GM04503 (cell line): ENCODE data around the gene PRCC.
A peak's percentile ranks its signal among the peaks of the same experiment; 100 is the strongest.

Experiments
- DNase-seq: peaks from one replicate; pipeline ENCODE4 v3.0.0-alpha.2; 2012; ENCODE audit warnings: low read depth

The PRCC gene, protein sequence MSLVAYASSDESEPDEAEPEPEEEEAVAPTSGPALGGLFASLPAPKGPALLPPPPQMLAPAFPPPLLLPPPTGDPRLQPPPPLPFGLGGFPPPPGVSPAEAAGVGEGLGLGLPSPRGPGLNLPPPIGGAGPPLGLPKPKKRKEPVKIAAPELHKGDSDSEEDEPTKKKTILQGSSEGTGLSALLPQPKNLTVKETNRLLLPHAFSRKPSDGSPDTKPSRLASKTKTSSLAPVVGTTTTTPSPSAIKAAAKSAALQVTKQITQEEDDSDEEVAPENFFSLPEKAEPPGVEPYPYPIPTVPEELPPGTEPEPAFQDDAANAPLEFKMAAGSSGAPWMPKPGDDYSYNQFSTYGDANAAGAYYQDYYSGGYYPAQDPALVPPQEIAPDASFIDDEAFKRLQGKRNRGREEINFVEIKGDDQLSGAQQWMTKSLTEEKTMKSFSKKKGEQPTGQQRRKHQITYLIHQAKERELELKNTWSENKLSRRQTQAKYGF

DNA sequence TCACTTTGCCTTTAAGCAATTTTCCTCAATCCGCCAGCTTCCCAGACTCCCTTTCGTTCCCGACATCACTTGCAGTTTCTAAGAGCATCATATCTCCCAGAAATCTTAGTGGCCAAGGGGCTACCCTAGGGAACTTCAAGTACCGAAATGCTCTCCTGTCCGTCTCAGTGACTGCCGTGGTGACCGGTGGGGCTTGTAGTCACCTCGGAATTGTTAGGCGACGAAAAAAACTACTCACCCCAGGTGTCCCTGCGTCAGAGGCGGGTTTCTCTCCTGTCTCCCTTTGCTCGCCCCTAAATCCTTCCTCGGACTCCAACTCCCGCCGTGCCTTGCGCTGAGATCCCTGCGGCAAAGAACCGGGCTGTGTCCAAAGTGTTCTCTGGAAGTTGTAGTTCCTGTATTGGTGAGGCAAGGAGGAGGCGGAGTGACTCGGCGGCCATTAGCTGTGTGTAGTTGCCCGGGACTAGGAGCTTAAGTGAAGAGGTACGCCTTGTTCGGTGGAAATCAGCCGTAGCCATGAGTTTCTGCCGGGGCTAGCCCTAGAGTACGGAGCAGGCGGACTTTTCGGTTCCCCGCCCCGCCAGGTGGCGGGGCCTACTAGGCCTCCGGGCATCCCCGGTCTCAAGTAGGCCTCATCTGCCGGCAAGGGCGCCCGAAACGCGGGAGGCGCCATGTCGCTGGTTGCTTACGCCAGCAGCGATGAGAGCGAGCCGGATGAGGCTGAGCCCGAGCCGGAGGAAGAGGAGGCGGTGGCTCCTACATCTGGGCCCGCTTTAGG, at the start of gene PRCC:
TSS of gene PRCC (plus strand) at position 435 of the 778 bp plus-strand sequence. CDS start at position 672, 237 bp downstream.
- DNase-seq, result peak; percentile 100

DNA sequence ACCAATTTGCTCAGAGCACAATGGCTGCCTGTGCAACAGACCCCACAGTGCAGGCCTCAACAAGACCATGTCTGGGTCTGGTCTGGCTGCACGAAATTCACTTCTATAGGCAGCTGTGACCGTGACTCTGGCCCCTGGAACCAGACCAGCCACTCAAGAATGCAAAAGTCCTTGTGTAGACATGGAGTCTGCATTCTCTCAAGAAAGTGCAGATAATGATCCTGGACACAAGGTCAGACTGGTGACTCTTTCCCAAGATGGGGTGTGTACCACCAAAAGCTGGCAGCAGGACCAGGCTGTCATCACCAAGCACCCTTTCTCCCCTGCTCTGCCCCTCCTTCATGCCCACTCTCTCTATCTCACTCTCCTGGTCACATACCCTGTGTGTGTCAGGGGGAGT, 46.2 kb upstream of the PRCC start:
- DNase-seq, result no peak

DNA sequence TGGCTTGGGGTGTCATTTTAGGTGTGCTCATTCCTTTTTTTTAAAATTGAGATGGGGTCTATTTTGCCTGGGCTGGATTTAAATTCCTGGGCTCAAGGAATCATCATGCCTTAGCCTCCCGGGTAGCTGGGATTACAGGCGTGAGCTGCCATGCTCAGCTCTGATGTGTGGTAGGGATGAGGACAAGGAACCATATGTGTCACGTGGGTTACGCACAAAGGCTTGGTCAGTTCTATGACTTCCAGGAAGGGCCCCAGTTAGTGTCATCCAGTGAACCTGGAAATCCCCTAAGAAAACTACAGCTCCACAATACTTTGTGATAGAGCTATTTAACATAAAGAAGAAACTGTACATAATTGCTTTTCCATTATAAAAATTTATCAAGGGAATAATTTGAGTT, 45.8 kb upstream of the PRCC start:
- DNase-seq, result no peak

DNA sequence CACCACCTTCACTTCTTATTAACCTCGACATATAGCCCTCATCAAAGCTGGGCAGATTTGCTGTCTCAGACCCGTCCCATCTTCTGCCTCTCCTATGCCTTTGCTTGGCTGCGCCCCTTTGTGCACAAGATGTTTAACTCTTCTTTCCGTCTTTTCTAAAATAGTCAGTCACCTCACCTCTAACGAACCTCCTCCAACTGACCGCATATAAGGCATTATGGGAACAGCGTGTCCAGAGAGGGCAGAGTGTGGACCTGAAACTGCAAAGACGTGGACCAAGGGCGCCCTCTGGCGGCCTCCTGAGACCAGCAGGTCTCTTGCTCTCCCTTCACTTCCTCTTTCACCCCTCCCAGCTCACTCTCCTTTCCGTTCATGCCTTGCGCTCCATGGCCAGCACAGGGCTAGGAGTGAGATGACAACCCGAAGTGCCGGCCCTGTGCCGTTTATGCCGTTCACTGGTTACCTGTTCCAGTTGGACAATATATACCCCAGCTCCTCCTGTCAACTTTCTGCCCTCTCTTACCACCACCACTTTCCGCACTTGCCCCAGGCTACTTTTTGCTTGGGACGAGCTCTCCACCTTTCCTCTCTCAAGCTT, 41.6 kb upstream of the PRCC start:
- no peak for DNase-seq

DNA sequence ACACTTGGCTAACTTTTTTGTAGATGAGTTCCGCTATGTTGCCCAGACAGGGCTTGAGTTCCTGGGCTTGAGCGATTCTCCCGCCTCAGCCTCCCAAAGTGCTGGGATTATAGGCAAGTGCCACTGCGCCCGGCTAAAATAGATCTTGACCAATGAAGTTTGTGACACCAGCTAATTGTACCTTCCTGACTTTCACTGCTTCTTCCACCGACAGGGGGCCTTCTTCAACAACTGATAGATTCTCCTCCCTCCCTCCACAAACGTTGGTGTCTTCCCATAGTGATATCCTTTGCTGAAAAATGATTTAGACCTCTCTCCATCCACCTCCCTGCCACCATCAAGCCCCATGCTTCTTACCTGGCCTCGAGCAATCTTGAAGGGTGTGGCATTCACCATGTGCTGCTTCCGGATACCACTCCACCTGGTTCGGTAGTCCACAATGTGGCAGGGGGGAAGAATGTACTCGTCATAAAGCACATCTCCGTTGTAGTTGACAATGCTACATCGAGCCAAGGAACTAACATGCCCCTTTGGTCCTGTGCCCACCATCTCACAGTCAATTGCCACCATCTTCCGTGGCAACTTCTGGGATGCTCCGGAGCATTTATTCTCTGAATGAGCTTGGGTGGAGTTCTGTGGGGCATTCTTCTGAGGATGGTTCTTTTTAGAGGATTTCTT, 40.6 kb upstream of the PRCC start:
- DNase-seq, result no peak

DNA sequence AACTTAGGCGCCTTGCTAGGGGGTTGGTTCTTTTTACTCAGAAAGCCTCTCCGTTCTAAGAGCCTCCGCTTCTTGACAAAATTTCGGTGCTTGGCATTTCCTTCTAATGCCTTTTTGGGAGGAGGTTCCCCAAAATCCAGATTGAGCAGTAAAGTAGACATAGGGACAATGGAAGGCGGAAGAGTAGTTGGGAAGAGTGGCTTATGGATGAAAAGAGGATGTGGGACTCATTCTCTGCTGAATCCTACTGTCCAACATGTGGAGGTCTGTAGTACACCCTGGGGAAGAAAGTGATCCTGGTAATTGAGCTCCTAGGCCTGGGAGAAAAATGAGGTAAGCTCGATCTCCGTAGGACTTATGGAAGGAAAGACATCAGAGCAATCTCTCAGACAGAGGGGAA, 39.8 kb upstream of the PRCC start:
- no peak for DNase-seq

DNA sequence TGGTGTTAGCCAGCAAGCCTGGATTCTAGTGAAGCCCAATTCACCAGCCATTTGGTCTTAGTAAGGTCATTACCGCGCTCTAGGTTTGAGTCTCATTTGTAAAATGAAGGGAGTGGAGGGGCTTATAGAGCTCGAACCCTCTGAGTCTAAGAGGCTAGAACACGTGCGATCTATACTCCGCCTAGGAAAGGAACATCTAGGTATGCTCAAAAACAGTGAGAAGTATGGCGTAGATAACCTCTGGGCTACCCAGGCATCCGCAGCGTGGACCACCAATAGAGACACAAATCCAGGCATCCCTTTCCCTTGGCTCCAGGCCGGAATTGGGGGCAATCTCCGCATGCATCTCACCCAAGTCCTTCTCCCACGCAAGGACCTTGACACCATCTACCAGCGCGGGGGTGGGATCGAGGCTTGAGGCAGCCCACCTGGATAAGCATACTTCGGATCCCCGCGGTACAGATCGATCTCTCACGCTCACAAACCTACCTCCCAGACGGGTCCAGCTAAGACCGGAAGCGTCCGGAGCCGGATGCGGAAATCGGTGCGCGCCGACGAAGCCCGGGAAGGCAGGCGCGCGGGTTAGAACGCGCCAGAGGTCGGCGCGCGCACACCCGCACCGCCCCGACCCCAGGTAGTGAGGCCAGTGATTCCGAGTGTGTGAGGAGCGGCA, 39.3 kb upstream of the PRCC start, which contains the start of gene METTL25B:
TSS of gene METTL25B (plus strand) at position 544 of the 673 bp plus-strand sequence. CDS start 636 bp downstream, outside the sequence.
- no peak for DNase-seq

DNA sequence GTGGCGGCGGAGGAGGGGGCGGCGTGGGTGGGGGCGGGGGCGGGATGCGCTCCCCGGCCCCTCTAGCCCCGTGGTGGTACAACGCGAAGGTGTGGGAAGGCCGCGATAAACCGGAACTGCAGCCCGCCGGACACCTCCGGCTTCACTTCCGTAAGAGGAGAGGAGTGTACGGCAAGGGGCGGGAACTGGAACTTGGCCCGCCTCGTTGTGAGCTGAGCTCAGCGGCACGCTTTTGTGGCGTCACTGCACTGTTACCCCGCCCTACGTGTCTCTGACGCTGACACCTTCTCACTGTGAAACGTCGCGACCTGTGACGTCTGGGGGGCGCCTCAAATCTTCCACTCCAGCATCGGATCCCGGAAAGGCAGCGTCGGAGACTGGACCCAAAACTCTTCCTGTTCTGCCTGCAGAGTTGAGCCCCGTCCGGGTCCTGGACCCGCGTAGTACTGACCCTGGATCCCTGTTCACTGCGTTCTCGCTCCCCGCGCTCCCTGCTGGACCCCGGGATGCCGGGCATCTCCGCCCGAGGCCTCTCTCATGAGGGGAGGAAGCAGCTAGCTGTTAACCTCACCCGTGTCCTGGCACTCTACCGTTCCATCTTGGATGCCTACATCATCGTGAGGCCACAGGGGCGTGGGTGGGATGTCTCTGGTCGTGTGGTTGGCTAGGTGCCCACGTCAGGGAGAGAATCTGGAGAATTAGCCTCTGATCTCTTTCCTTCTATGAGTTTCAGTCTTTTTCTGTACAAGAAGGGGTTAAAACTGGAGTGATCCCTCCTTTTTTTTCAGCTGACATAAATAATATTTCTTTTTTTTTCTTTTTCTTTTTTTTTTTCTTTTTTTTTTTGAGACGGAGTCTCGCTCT, 38.5 kb upstream of the PRCC start, which contains the start of gene ISG20L2:
TSS of gene ISG20L2 (minus strand) at position 168 of the 864 bp plus-strand sequence. CDS start 1,114 bp downstream, outside the sequence.
- DNase-seq, result peak; percentile 85

DNA sequence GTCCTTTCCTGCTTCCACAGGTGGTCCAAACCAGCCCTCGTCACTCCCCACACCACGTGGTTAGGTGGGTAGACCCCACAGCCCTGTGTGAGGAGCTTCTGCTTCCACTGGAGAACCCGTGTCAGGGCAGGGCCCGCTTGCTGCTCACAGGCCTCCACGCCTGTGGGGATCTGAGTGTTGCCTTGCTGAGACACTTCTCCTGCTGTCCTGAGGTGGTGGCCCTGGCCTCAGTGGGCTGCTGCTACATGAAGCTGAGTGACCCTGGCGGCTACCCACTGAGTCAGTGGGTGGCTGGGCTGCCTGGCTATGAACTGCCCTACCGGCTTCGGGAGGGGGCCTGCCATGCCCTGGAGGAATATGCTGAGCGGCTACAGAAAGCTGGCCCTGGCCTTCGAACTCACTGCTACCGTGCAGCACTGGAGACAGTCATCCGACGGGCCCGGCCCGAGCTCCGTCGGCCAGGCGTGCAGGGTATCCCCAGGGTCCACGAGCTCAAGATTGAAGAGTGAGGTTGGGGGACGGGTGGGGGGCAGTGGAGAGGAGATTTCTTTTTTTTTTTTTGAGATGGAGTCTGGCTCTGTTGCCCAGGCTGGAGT, 33.2 kb upstream of the PRCC start:
- DNase-seq, result no peak

DNA sequence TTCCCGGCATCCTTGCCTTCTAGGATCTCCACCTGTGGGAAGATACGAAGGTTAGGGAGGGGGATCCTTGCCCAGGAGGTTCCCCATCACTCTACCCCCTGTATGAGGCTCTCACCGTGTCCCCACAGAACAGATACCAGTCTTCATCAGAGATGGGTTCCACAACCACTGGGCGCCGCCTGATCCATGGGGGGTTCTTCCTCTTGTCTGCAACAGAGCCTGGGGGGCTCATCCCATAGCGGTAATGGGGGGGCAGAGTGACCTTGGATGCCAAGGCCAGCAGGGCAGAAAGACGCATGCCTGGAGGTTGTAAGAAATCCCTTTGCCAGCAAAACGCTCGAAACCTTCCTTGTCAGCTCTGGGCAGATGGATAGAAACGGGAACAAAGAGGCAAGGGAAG, 28.9 kb upstream of the PRCC start:
- DNase-seq, result no peak

DNA sequence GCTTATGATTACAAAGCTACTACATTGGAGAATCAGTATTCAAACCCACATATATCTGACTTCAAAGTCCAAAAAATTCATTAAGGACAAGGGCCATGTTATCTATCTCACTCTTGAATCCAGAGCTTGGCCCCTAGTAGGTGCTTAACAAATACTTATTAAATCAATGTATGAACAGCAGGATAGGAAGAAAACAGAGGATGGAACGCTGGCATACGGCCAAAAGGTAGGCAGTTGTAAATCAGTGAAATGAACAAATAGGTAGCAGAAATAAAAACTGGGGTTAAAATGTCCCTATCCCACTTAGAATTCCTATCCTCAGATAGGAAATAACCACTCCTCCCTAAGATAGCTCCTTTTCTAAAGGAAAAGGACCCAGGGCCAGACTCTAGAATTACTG, 28.4 kb upstream of the PRCC start:
- DNase-seq, result no peak

DNA sequence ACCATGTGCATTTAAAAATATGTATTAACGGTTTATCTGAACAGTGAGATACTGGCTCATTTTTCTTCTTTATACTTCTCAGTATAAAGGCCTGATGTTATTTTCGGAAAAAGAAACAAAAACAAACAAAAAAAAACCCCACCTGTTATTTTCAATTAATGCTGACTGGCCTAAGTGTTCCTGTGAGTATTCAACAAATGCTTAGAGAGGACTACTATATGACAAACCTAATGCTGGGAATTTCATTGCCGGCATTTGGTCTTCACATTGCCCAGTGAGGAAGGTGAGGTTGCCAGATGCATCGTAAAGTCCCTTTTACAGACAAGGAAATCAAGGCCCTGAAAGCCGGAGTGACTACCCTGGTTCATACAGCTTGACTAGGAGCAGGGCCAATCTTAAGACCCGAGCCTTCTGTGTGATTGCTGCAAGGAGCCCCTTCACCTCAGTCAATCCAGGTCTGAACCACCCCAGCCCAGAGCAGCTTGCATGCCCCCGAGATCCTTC, 27.0 kb upstream of the PRCC start:
- no peak for DNase-seq

DNA sequence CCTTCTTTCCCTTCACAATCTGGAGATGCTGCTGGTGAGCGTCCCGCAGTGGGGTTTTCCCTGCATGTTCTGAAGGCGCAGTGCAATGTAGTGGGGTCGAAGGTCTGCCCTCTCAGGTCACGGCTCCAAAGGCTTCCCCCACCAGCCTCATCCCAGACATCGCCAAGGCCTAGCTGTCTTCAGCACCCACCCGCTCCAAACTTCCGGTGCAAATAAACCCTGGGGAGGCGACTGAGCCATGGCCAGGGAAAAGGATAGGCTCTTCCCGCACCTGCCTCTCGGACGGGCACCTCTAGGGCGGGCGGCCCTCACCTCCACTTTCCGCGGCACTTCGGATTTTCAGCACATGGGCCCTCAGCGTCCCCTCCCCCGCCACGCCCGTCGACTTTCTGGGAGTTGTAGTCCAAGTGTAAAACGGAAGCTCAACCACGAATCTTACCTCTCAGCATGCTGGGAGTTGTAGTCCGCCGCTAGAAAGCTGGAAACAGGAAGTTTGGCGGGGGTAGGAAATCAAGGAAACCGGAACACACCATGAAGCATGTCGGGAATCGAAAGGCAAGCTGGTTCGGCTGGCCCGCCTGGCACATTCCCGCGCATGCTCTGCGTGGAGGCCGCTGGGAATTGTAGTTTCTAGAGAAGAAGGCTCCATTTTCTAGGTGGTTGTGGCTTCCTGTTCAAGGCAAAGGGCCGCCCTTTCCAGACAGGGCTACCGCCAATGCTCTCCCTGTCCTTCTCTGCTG, 26.4 kb upstream of the PRCC start, which contains the start of gene MRPL24:
TSS of gene MRPL24 (minus strand) at position 348 of the 740 bp plus-strand sequence. CDS start 2,384 bp downstream, outside the sequence.
- DNase-seq, result peak; percentile 99

DNA sequence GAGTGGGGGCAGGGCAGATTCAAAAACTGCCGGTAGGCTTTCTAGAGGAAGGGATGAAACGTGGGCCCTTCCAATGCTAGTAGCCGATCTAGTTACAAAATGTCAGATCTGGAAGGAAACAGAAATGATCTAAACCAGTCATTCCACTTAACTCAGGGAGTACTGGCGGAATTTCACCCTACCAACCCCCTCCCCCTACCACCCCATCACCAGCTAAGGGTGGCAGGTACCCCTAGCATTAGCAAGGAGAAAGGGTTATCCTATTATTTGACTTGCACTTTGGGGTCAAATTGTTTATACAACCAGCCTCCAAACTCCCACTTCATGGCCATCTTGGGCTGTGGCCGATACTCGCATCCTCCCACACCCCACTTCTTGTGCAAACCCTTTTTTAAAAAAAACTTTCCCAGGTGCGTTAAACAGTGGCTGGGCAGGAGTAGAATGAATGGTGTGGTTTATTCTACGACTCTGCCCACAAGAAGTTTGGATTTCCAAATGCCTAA, 25.8 kb upstream of the PRCC start:
- DNase-seq, result no peak

DNA sequence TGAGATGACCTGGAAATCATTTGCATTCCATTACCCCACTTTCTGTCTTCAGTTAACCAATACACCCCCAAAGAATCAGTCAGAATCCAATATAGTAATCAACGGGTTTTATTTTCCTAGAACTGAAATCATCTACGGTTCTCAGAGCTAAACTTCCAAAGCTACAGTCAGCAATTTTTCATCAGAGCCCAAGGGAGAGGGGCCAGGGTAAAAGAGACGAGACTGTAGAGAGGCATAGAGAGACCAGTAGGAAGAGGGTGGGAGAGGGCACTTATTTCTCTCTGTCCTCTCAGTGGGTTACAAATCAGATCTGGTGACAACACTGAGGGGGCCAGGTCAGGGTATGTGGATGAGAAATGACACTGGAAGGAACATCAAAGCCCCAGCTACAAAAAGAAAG, 25.3 kb upstream of the PRCC start:
- DNase-seq, result no peak

DNA sequence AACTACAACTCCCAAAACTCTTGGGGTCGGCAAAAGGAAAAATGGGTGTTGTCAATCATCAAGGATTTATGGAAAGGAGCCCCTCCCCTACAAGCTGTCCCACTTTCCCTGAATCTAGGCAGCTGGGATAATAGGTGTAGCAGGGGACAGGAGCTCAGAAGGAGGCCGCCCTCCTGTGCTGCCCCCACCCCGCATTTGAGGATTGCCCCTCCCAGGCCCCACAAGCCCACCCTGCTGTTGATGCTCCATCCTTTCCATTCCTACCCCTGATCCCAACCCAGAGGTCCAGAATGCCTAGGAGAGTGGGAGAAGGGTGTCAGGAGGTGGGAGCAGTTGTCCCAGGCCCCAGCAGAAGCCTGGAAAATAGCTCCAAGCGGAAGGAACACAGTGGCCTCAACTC, 24.5 kb upstream of the PRCC start:
- no peak for DNase-seq

DNA sequence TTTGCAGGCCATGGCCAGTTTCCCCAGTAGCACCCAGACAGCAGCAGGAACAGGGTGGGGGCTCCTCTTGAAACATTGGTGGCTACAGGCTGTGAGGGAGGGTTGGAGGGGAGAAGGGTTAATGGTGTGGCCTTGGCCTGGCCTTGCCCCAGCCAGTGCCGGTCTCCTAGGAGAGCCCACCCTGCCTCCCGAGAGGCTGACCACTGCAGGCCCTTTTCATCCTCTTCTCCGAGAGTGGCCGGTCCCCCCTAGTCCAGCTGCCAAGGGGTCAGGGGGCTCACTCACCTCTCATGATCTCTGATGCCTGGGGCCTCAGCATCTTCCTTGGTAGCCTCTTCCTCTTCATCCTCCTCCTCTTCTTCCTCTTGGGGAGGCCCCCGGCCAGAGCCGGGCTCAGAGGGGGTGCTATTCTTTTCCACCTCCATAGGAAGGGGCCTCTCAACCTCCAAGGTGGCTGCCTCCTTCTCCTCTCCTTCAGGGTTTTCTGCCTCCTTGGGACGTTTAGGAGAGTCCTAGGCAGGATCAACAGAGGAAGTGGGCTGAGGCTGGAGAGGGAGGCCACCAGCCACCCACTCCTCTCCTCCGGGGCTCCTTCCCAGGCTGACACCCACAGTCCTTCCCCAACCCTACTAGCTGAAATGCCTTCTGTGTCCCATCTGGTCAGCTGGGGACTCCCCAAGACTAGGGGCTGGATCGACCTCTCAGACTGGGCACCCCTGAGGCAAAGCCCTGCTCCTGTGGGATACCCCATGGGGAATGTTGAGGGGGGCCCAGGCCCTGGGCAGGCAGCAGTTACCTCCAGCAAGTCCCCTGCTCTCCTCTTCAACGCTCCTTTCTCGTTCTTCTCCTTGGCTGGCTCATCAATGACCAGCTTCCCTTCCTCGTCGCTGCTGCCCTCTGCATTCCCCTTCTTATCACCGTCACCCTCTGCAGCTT, 23.7 kb upstream of the PRCC start:
- no peak for DNase-seq
